ENCODE results near the gene DSCAM.
"Not testable (repeated sequence)": the region's sequence is repeated elsewhere in the genome, so short reads cannot be mapped to it uniquely, and the experiment has no call there.

Gene DSCAM

DNA sequence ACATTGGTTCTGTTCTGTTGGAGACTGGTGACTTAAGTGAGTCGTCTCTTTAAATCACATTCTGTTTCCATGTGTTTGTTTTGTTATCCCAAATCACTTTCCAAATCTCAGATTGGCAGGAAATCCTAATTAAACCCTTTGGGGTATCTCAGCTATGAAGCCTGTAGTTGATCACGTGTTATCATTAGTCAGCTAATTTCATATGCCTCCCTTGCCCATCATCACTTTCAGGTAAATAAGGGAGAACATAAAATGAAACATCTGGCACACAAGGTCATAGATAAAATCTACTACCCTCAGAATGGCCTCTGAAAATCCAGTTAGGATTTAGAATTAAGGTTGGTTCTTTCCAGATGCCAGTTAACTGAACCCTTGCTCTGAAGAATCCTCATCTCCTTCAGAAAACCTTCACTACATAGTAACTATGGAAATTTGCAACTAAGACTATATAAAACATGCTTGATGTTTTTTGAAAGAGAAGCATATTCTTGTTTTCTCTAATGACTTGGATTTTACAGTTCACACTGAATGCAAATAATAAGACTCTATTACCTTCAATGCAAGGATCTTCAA, 401.5 kb downstream of the DSCAM start:
- no peaks in the 10 kb centered on the region for H3K27me3 ChIP-seq (ENCODE audit: insufficient read depth, poor library complexity, severe bottlenecking)
- TF ChIP-seq POLR2AphosphoS5 (IDR thresholded peaks at IDR 0.05; ENCODE audit: low read depth) = no peak
- TF ChIP-seq, protein P1, sequence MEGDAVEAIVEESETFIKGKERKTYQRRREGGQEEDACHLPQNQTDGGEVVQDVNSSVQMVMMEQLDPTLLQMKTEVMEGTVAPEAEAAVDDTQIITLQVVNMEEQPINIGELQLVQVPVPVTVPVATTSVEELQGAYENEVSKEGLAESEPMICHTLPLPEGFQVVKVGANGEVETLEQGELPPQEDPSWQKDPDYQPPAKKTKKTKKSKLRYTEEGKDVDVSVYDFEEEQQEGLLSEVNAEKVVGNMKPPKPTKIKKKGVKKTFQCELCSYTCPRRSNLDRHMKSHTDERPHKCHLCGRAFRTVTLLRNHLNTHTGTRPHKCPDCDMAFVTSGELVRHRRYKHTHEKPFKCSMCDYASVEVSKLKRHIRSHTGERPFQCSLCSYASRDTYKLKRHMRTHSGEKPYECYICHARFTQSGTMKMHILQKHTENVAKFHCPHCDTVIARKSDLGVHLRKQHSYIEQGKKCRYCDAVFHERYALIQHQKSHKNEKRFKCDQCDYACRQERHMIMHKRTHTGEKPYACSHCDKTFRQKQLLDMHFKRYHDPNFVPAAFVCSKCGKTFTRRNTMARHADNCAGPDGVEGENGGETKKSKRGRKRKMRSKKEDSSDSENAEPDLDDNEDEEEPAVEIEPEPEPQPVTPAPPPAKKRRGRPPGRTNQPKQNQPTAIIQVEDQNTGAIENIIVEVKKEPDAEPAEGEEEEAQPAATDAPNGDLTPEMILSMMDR (IDR thresholded peaks at IDR 0.05; ENCODE audit: insufficient read depth, low read length) = no peak
- no peak for TF ChIP-seq GABPA (IDR thresholded peaks at IDR 0.05; ENCODE audit: low read depth)
- TF ChIP-seq REST (IDR thresholded peaks at IDR 0.05; ENCODE audit: insufficient replicate concordance, low read depth) = no peak
- TF ChIP-seq SPI1 (IDR thresholded peaks at IDR 0.05; ENCODE audit: borderline replicate concordance, low read depth) = no peak
- no peak overlapping the region for H3K4me3 ChIP-seq (replicated peaks; ENCODE audit: insufficient read depth, low read length)
- no peak for DNase-seq (ENCODE audit: low read depth in 1 of 2, low spot score in 1 of 2)
- no peak overlapping the region for H3K27ac ChIP-seq (replicated peaks)

- DNase-seq (ENCODE audit: low read depth in 1 of 2, low spot score in 1 of 2); H3K27me3 ChIP-seq (ENCODE audit: insufficient read depth, poor library complexity, severe bottlenecking); H3K4me3 ChIP-seq (replicated peaks; ENCODE audit: insufficient read depth, low read length); H3K27ac ChIP-seq (replicated peaks): not testable (repeated sequence)
Measured at GRCh38 chr21:40439581-40439980, 407.4 kb downstream of the DSCAM start.

DNA sequence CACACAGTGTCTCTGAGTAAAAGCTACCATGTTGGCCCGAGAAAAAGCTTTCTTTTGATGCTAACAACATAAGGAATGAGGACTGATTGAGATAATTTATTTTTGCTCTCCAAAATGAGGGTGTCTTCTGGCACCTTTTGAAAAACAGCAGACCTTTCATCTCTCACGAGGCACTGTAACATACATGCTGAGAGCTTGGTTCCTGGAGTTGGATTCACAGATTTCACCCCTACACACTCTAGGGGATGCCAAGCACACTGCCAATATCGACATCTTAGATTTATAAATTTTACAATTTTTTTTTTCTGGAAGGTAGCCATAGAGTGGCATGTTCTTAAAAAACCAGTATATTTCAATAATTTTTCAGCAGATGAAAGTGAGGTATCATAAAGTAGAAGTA, 408.3 kb downstream of the DSCAM start:
- no peak overlapping the region for H3K4me3 ChIP-seq (replicated peaks; ENCODE audit: insufficient read depth, low read length)
- DNase-seq (ENCODE audit: low read depth in 1 of 2, low spot score in 1 of 2) = no peak
- no peaks in the 10 kb centered on the region for H3K27me3 ChIP-seq (ENCODE audit: insufficient read depth, poor library complexity, severe bottlenecking)
- no peak overlapping the region for H3K27ac ChIP-seq (replicated peaks)
- TF ChIP-seq POLR2AphosphoS5 (IDR thresholded peaks at IDR 0.05; ENCODE audit: low read depth) = no peak

GRCh38 chr21:40436261-40436660, 410.7 kb downstream of the DSCAM start:
- no peak for TF ChIP-seq GABPA (IDR thresholded peaks at IDR 0.05; ENCODE audit: low read depth)
- TF ChIP-seq POLR2AphosphoS5 (IDR thresholded peaks at IDR 0.05; ENCODE audit: low read depth) = no peak
- no peak for TF ChIP-seq SPI1 (IDR thresholded peaks at IDR 0.05; ENCODE audit: borderline replicate concordance, low read depth)
- TF ChIP-seq, protein P1 (IDR thresholded peaks at IDR 0.05; ENCODE audit: insufficient read depth, low read length) = no peak
- no peak for TF ChIP-seq REST (IDR thresholded peaks at IDR 0.05; ENCODE audit: insufficient replicate concordance, low read depth)
- DNase-seq (ENCODE audit: low read depth in 1 of 2, low spot score in 1 of 2) = no peak
- Histone ChIP-seq H3K27ac (replicated peaks) (no peak overlapping the region), H3K4me3 (replicated peaks; ENCODE audit: insufficient read depth, low read length) (no peak overlapping the region), H3K27me3 (ENCODE audit: insufficient read depth, poor library complexity, severe bottlenecking) (no peaks in the 10 kb centered on the region)

GRCh38 chr21:40433538-40433937, 413.4 kb downstream of the DSCAM start:
- Histone ChIP-seq H3K27ac (replicated peaks) (no peak overlapping the region), H3K27me3 (ENCODE audit: insufficient read depth, poor library complexity, severe bottlenecking) (no peaks in the 10 kb centered on the region), H3K4me3 (replicated peaks; ENCODE audit: insufficient read depth, low read length) (no peak overlapping the region)
- DNase-seq (ENCODE audit: low read depth in 1 of 2, low spot score in 1 of 2) = no peak
- TF ChIP-seq POLR2AphosphoS5 (IDR thresholded peaks at IDR 0.05; ENCODE audit: low read depth) = no peak
- TF ChIP-seq, protein P1 (IDR thresholded peaks at IDR 0.05; ENCODE audit: insufficient read depth, low read length) = no peak
- TF ChIP-seq REST (IDR thresholded peaks at IDR 0.05; ENCODE audit: insufficient replicate concordance, low read depth) = no peak
- no peak for TF ChIP-seq SPI1 (IDR thresholded peaks at IDR 0.05; ENCODE audit: borderline replicate concordance, low read depth)
- TF ChIP-seq GABPA (IDR thresholded peaks at IDR 0.05; ENCODE audit: low read depth) = no peak
